IPS-NIHi7 (cell line): ENCODE measurements around the gene OR10G7.

Source experiments
- DNase-seq: peaks from one replicate; pipeline ENCODE4 v3.0.0; 2012; ENCODE audit warnings: mixed read lengths; ENCODE audit errors: extremely low spot score

Gene OR10G7

DNA sequence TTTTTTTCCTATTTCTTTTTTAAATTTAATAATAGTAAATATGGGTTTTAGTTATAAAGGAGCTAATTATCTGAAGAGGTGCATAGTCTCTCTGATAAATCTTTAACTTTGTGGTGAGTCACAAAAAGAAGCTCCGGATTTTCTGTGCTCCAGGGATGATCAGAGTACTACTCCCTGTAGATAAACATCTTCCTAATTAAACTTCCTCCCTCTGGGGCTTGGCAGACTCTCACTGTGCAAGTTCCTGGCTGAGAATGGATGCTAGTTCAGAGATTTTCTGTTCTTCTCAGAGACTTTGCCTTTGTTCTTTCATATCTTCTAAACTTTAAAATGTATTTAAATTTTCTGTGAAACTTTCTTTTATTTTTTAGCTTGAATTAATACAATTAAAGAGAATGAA lies at the start of gene OR10G7:
Gene OR10G7, minus strand, starts transcription at position 72 of the 400 bp plus-strand sequence. CDS start 2,324 bp downstream, outside the sequence.
- DNase-seq, result peak; percentile 35

- peak; percentile 23 for DNase-seq
These were observed 45.1 kb upstream of the OR10G7 start for GRCh38 chr11:124085997-124086846.

GRCh38 chr11:124085583-124085982 lies 44.5 kb upstream of the OR10G7 start:
- DNase-seq, result no peak

DNA sequence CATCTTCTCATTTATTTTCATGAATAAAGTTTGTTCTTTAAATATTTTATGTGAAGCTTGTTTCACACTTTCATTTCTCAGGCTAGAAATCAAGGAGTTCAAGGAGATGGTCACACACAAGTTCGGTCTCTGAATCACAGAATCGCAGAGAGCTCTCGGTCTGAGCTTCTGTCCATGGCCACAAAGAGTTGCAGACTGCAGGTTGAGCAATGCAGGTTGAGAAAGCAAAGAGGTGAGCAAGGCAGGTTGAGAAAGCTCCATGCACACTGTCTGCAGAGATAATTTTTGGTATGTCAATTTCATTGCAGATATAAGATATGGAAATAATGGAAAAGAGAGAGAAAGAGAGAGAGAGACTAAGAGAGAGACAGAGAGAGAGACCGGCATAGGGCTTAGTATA lies 41.2 kb upstream of the OR10G7 start:
- no peak for DNase-seq

DNA sequence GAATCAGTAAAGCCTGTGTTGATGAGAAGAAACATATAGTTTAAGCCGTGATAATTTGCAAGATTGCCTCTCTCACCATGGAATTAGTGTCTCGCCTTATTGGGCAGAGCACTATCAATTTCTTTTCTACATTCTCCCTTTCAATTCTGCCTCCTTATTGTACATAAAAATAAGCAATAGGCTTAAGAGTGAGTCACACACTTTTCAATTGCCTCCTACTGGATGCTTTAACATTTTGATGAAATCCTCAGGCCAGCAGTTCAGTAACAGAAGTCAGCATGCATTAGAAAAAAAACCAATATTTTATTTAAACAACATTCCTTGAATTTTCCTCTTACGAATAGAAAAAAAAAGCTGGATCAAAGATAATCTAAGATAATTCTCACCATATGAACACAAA lies 40.4 kb upstream of the OR10G7 start:
- DNase-seq, result no peak

- DNase-seq, result no peak
These were observed 39.3 kb upstream of the OR10G7 start for GRCh38 chr11:124080327-124081001.

GRCh38 chr11:124079631-124080326 lies 38.7 kb upstream of the OR10G7 start:
- no peak for DNase-seq

DNA sequence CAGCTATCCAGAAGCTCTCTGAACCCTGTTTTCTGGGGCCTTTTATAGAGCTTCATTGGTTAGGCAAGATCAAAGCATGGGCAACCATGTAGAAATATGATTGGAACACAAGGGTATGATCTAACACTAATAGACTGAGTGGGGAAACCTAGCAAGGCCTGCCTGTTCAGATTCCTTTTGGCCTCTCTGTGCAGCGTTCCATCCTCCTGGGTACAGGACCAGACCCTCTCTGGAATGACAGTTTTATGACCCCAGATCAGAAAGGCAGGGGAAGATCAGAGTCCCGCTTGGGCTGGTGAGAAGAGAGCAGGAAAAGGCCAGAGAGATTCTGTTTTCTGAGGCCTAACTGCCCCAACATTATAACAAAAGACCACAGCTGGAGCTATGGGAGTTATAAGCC lies 37.5 kb upstream of the OR10G7 start:
- no peak for DNase-seq

DNA sequence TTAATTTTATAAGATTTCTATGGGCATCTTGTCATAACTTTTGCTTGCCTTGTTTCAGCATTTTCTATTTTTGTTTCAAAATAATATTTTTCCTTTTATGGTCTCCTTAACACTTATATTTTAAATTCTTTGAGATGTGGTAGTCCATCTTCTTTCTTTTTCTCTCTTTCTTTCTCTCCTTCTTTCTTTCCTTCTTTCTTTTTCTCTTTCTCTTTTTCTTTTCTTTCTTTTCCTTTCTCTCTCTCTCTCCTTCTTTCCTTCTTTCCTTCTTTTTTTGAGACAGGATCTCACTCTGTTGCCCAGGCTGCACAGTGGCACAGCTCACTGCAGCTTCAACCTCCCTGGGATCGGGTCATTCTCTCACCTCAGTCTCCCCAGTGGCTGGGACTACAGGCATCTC lies 36.1 kb upstream of the OR10G7 start:
- no peak for DNase-seq

DNA sequence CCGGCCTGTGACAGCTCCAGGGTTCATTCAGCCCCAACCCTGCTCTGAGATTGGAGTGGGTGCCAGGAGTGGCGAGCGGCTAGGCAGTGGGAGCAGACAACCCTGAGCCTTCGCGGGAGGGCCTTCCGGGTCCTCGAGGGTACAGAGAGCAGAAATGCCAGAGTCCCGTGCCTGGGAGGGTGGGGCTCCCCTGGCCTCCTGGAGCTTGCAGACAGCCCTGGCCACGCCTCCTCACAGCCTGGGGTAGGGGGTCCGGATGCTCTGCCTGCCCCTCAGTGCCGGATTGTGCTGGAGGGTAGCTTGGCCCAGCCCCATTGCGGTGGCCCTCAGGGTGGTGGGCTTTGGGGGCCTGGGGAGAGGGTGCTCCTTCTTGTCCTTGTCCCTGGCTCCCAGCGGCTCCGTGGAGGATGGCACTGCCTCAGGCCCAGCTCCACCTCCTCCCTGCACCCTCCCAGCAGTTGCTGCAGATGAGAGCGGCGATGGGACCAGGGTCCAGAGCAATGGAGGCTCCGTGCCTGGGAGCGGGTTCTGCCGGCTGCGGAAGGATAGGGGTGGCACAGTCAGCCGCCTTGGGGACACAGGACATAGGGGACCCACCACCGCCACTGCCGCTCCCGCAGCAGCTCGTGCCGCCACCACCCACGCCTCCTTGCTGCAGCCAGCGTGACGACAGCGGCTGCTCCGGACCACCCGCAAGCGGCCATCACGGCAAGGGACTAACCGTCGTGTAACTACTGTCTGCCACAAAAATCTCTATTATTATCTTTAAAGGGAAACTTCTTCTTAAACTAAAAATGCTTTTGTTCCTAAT lies 34.9 kb upstream of the OR10G7 start:
- DNase-seq, result peak; percentile 40

GRCh38 chr11:124075492-124075840 lies 34.3 kb upstream of the OR10G7 start:
- no peak for DNase-seq

DNA sequence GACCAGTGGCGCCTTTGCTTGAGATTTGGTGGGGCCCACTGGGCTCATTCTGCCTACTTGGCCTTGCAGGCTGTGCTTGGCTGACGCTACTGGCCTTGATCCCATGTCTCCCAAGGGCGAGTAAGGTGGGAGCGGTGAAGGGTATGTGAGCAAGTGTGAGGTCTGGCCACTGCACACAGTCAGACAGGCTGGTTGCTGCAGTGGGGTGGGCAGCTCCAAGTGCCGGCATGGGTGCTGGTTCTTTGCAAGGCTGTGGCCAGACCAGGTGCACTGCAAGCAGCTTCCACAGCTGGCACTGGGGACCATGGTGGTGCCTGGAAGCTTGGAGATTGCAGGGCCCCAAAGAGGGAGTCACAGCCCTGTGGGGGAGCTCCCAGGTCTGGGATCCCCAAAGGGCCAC lies 33.4 kb upstream of the OR10G7 start:
- DNase-seq, result no peak

GRCh38 chr11:124072147-124072546 lies 31.0 kb upstream of the OR10G7 start:
- DNase-seq, result no peak

- DNase-seq, result no peak
These were observed 30.5 kb upstream of the OR10G7 start for GRCh38 chr11:124071623-124071948.

- DNase-seq, result peak; percentile 54
These were observed 29.9 kb upstream of the OR10G7 start for GRCh38 chr11:124070915-124071622.

DNA sequence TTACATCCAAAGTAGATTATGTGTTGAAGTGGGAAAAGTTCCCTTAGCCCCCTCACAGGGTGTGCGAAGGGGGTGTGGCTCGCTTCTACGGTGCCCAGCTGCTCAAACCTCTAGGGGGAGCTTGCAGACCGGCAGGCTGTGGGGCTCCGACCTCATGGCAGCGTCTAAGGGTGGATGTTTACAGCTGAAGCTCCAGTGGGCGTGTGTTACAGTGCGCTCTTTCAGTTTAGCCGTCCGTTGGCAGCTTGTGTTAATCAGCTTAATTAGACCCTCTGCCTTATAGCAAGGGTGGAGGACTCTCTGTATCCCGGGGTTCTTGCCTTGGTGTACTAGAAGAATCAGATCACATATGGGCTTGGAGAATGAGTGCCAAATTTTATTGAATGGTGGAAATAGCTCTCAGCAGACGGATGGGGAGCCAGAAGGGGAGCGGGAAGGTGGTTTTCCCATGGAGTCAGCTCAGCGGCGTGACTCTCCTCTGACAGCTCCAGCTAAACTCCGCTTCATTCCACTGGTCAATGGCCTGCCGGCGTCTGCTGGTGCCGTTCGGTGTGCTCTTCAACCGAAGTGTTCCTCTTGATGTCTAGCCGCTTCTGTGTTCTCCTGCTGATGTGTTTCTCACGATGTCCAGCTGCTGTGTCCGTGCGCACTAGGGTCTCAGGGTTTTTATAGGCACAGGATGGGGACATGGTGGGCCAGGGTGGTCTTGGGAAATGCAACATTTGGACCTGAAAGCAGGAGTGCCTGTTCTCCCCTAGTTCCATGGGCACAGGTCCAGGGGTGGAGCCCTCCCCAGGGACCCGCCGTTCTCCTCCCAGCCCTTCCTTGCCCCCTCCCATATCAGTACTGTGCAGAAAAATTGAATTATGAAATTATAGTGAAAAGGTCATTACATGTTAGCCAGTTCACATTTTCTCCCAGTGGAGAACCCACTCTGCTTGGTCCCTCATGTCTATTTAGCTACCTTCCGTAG lies 28.6 kb upstream of the OR10G7 start:
- peak; percentile 58 for DNase-seq

- DNase-seq, result no peak
These were observed 27.5 kb upstream of the OR10G7 start for GRCh38 chr11:124068601-124069110.

DNA sequence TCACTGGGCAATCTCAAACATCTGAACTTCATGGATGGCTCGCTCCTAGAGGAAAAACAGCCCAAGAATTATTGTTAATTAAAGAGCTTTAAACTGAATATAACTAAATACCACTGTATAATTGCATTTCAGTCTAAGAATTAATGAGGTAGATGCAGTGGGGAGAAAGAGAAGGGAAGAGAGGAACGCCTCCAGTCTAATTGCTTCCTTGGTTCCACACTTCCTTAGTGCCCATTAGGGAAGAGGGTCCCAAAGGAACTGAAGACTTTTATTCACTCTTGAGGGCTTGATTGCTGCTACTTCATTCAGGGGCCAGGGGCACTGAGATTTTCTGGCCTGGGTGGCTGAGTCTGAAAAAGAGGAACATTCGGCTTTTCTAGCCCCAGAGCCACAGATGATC lies 11.8 kb upstream of the OR10G7 start:
- no peak for DNase-seq

DNA sequence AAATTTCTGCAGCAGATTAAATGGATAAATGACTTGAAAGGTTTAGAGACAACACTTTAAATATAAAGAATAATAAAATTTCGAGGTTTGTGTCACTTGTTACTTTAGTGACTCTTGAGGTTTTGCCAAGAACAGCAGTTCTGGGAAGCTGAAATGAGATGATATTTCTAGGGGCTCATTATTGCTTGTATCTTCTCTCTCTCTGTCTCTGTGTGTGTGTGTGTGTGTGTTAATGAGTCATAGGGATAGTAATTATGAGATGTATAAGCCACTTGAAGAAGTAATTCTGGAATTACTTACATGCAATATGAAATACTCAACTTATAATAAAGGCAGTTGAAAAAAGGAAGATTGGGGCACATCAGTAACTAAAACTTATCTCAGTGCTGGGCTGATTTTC lies 9.6 kb upstream of the OR10G7 start:
- DNase-seq, result no peak

DNA sequence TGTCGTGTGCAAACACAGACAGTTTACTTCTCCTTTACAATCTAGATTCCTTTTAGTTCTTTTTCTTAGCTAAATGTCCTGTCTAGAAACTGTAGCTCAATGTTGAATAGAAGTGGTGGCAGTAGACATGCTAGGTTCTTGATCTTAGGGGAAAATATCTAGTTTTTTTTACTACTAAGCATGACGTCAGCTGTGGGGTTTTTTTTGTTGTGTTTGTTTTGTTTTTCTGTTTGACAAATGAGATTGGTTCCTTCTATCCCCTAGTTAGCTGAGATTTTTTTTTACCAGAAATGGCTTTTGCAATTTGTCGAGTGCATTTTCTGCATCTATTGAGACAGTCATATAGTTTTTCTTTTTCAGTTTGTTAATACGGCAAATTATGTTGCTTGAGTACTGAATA lies 2.3 kb upstream of the OR10G7 start:
- DNase-seq, result no peak
